ENCODE measurements around the gene LAMB4. TPM values are rescaled to one million over a fixed set of nuclear protein-coding genes. Genes with fewer than 3 reads are reported as not detected.

The LAMB4 gene
- polyA plus RNA-seq, 1 experiment = 0.20 TPM

DNA sequence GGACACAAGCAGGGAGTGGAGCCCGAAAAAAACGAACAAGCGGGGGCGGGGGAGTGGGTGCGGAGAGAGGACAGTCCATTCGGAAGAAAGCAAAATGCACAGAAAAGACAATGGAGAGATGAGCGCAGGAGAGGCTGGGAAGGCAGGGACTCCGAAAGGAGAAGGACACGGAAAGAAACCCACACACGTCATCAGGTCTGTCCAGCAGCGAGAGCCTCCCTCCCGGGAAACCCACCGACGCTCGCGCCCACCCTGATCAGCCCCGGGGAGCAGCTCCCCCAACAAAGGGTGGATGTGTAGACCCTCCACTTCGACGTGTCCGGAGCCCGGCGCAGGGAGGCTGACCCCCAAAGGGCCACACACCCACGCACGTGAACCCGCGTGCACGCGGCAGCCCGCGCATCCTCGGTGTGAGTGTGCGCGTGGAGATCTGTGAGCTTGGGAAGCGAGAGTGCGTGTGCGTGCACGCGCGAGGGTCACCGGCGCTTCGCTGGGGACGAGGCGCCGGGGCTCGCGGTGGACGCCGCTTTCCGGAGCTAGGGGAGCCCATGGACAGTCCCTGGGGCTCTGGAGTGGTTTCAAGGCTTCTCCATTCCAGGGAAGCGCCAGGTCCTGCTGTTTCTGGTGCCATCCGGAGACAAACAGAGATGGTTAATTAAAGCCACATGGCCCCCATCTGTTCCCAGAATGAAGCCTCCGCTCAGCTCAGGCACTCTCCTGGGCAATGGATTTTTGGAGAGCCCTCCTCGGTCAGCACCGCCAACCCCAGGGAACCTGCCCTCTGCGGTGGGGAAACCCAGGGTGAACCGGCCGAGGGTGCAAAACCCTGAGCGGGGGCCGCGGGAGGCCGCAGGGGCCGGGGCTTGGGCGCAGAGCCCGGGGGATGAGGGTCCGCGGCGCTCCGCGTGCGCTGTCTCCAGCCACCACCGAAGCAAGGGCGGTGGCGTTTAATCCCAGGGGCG lies 128.1 kb downstream of the LAMB4 start:
- ChIA-PET POLR2A (no interaction called here), CTCF (interaction anchor here (0.6 to 2.1 kb wide), 6 partner anchors 15 to 1539 kb away, joined by 3 to 11 read pairs (median 8); no protein-coding TSS in a partner anchor)
- H3K27me3 ChIP-seq (ENCODE audit: control insufficient read depth, insufficient read depth, low read length) = no peaks in the 10 kb centered on the region; the same call in 1 of the 2 replicates
- H3K4me3 ChIP-seq (ENCODE audit: low read depth, low read length) = peak overlapping the region; percentile 66
- peaks cover 2% of the 10 kb centered on the region for H3K36me3 ChIP-seq (ENCODE audit: control insufficient read depth, insufficient read depth, low read length)
- TF ChIP-seq, protein P1, sequence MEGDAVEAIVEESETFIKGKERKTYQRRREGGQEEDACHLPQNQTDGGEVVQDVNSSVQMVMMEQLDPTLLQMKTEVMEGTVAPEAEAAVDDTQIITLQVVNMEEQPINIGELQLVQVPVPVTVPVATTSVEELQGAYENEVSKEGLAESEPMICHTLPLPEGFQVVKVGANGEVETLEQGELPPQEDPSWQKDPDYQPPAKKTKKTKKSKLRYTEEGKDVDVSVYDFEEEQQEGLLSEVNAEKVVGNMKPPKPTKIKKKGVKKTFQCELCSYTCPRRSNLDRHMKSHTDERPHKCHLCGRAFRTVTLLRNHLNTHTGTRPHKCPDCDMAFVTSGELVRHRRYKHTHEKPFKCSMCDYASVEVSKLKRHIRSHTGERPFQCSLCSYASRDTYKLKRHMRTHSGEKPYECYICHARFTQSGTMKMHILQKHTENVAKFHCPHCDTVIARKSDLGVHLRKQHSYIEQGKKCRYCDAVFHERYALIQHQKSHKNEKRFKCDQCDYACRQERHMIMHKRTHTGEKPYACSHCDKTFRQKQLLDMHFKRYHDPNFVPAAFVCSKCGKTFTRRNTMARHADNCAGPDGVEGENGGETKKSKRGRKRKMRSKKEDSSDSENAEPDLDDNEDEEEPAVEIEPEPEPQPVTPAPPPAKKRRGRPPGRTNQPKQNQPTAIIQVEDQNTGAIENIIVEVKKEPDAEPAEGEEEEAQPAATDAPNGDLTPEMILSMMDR (IDR thresholded peaks at IDR 0.05; ENCODE audit: insufficient read depth, low read depth, low read length) = no peak
- DNase-seq (ENCODE audit: low read depth) = no peak

DNA sequence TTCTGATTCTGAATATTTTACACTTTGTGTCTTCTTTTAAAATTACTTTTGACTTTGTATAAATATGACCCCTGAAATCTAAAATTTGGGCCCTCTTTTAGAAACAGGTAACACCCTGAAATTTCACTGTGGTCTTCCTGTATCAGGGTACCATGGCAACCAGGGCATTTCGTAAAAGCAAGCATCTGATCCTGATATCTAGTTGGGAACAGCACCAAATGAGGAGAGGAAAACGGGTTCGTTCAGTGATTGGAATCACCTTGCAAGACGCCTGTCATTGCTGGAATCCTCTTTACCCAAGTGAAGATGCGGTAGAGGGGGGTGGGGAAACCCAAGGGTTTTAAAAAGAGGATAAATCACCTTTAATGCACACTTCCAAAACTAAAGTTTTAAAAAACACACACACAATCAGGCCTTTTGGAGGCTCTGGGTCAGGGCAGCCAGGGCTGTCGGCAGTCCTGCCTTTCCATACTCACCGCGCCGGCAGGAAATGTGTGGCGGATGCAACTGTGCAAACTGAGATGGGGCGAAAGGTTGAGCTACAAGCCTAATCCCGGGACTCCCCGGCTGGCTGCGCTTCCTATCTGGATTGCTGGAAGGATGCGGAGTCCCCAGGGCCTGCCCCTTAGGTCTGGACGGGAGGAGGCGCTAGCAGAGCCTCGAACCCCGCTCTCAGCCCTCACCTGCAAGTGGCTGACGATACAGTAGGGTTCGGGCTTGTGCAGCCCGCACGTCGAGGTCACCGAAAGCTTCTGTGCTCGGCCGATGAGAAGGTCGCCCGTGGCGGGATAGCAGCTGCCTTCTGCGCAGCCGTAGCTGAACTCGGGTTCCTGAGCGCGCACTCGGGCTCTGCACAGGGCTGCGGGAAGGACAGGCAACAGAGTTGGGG lies 129.0 kb downstream of the LAMB4 start:
- POLR2A ChIA-PET = interaction anchor here (0.6 kb wide), 1 partner anchor 42 kb away, joined by 3 read pairs; no protein-coding TSS in a partner anchor

DNA sequence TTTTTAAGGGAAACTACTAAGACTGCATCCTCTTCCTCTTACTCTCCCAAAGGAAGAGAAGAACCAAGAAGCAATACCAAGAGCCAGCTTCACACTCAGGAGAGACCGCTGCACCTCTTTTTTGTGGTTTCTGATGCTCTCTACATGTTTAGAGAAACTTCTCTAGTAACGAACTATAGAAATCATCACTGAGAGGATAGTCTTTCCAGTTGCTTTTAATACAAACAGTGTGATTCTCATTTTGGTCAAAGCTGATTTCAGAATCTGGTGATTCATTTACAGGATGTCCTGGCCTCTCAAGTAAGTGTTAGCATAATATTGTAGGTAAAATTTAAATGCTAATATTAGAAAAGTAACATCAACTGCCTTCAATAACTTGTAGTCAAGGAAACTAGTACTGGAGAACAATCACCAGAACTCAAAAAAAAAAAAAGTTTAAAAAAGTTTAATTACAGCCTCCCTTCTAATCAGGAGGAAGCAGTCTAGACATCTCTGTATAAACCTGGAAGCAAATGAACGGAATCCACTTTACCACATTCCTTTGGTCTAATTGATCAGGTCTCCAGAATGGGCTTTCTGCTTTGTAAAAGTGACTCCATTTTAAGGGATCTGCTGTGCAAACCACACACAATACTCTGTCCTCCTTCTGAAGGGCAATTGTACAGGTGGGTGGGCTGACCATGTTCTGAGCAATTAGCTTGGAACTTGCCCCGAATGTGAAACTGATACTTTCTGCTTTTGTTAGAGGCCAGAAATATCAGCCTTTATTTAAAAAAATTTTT lies 130.2 kb downstream of the LAMB4 start:
- no peak overlapping the region; the same call in 1 of the 2 replicates for H3K4me3 ChIP-seq (ENCODE audit: low read depth, low read length)
- peaks cover 2% of the 10 kb centered on the region for H3K36me3 ChIP-seq (ENCODE audit: control insufficient read depth, insufficient read depth, low read length)
- ChIA-PET POLR2A (interaction anchor here (0.6 kb wide), 1 partner anchor 94 kb away, joined by 4 read pairs; no protein-coding TSS in a partner anchor), CTCF (interaction anchor here (0.8 to 2.0 kb wide), 3 partner anchors 48 to 146 kb away, joined by 3 to 7 read pairs (median 3); no protein-coding TSS in a partner anchor)
- H3K27me3 ChIP-seq (ENCODE audit: control insufficient read depth, insufficient read depth, low read length) = no peaks in the 10 kb centered on the region
- no peak for DNase-seq (ENCODE audit: low read depth)
- TF ChIP-seq, protein P1 (IDR thresholded peaks at IDR 0.05; ENCODE audit: insufficient read depth, low read depth, low read length) = no peak

More for the DNA sequence above, 129.0 kb downstream of the LAMB4 start:
- CTCF ChIA-PET = interaction anchor here (0.6 to 2.1 kb wide), 4 partner anchors 16 to 1538 kb away, joined by 3 to 11 read pairs (median 8); no protein-coding TSS in a partner anchor
- no peak for DNase-seq (ENCODE audit: low read depth)
- H3K27me3 ChIP-seq (ENCODE audit: control insufficient read depth, insufficient read depth, low read length) = no peaks in the 10 kb centered on the region
- H3K36me3 ChIP-seq (ENCODE audit: control insufficient read depth, insufficient read depth, low read length) = peaks cover 2% of the 10 kb centered on the region
- peak overlapping the region; percentile 66 for H3K4me3 ChIP-seq (ENCODE audit: low read depth, low read length)
- TF ChIP-seq, protein P1 (IDR thresholded peaks at IDR 0.05; ENCODE audit: insufficient read depth, low read depth, low read length) = peak; percentile 40

DNA sequence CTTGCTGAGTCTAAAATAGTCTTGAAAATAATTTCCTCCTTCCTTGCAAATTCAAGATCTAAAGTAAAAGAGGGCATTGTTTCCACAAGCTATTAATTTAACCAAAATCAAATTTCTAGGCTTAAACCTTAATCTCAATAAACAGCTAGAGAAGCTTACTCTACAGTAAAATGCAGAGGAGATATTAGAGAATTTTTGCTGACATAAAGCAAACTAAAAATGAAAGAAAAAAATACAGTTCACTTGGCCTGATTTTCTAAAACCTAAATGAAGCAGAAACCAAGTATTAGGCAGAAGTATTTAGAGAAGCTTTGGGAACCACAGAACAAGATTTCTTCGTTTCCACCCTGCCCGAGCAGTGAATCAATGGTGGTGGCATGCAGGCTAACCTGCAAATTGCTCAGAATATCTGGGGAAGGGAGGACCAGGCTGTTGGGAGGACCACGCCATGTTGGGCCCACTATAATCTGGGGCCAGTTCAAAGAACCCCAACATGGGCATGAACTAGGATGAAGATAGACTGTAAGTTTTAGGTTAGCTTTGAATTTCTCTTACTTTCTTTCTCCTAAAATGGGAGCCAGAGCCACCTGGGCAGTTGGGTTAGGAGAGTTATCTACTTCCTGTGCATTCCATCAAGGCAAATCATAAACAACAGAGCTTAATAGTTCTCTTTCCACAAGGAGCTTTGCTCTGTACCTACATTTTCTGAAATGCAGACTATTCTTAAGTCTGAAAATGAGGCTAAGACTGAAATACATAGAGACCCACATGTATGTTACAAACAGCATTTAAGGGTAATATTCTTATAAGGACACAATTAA lies 131.3 kb downstream of the LAMB4 start:
- TF ChIP-seq, protein P1 (IDR thresholded peaks at IDR 0.05; ENCODE audit: insufficient read depth, low read depth, low read length) = no peak
- Histone ChIP-seq H3K4me3 (ENCODE audit: low read depth, low read length) (no peak overlapping the region), H3K36me3 (ENCODE audit: control insufficient read depth, insufficient read depth, low read length) (peaks cover 2% of the 10 kb centered on the region), H3K27me3 (ENCODE audit: control insufficient read depth, insufficient read depth, low read length) (no peaks in the 10 kb centered on the region)
- no peak for DNase-seq (ENCODE audit: low read depth)
- ChIA-PET POLR2A (no interaction called here), CTCF (interaction anchor here (0.8 to 1.1 kb wide), 4 partner anchors 46 to 147 kb away, joined by 3 to 4 read pairs (median 3); no protein-coding TSS in a partner anchor)
